ENCODE measurements around the gene RFNG. TPM values are rescaled to one million over a fixed set of nuclear protein-coding genes. Genes with fewer than 3 reads are reported as not detected.

Gene RFNG
- total and polyA plus RNA-seq, 2 of the 13 experiments (the other 11 are each of a cell fraction or from before 2014, with no cell fraction given) = 61.4 to 64.0 TPM

GRCh38 chr17:82021107-82021899 lies 30.3 kb downstream of the RFNG start (continued):
- no peak for TF ChIP-seq ZBTB3 (CRISPR knock-in tag; IDR thresholded peaks at IDR 0.05; ENCODE audit: borderline replicate concordance, low read depth)
- no peak for TF ChIP-seq ZBTB25 (CRISPR knock-in tag; IDR thresholded peaks at IDR 0.05)
- TF ChIP-seq HOMEZ (CRISPR knock-in tag; IDR thresholded peaks at IDR 0.05; ENCODE audit: low read depth) = no peak; the same call in 1 of the 2 replicates
- no peak for TF ChIP-seq ZNF652 (CRISPR knock-in tag; IDR thresholded peaks at IDR 0.05; ENCODE audit: borderline replicate concordance, low read depth)
- no peak for TF ChIP-seq SRY (CRISPR knock-in tag; IDR thresholded peaks at IDR 0.05)
- no peak for TF ChIP-seq ATF6 (CRISPR knock-in tag; conservative IDR thresholded peaks at IDR 0.05)
- TF ChIP-seq ZNF547 (CRISPR knock-in tag; IDR thresholded peaks at IDR 0.05) = no peak; the same call in 1 of the 2 replicates
- TF ChIP-seq PATZ1 (CRISPR knock-in tag; IDR thresholded peaks at IDR 0.05) = peak; percentile 57
- TF ChIP-seq ZFP36L1 (CRISPR knock-in tag; IDR thresholded peaks at IDR 0.05) = 0 out of 2 replicates have a peak, but pooled peaks have one; percentile 10
- no peak for TF ChIP-seq ZNF256 (CRISPR knock-in tag; conservative IDR thresholded peaks at IDR 0.05)
- peak; percentile 52; the same call in 1 of the 2 replicates for TF ChIP-seq E2F1 (CRISPR knock-in tag; IDR thresholded peaks at IDR 0.05)
- no peak for TF ChIP-seq RFX1 (IDR thresholded peaks at IDR 0.05)
- peak; percentile 40 for TF ChIP-seq ZNF331 (CRISPR knock-in tag; IDR thresholded peaks at IDR 0.05)
- peak; percentile 29; the same call in 1 of the 2 replicates for TF ChIP-seq FOXP4 (CRISPR knock-in tag; IDR thresholded peaks at IDR 0.05)
- TF ChIP-seq YEATS4 (CRISPR knock-in tag; IDR thresholded peaks at IDR 0.05; ENCODE audit: borderline replicate concordance) = peak; percentile 68; the same call in 1 of the 2 replicates
- peak; percentile 79 for TF ChIP-seq TBX2 (CRISPR knock-in tag; IDR thresholded peaks at IDR 0.05; ENCODE audit: borderline replicate concordance)
- no peak for TF ChIP-seq ATRX (CRISPR knock-in tag; IDR thresholded peaks at IDR 0.05; ENCODE audit: borderline replicate concordance)
- no peak for TF ChIP-seq ZNF850 (CRISPR knock-in tag; conservative IDR thresholded peaks at IDR 0.05)
